ENCODE results near the gene HOXA13. TPM values are rescaled to one million over a fixed set of nuclear protein-coding genes. Genes with fewer than 3 reads are reported as not detected.

HOXA13 gene
- total RNA-seq, 4 donors from 2014 or later, result 0.63 to 1.5 (median 0.72) TPM

DNA sequence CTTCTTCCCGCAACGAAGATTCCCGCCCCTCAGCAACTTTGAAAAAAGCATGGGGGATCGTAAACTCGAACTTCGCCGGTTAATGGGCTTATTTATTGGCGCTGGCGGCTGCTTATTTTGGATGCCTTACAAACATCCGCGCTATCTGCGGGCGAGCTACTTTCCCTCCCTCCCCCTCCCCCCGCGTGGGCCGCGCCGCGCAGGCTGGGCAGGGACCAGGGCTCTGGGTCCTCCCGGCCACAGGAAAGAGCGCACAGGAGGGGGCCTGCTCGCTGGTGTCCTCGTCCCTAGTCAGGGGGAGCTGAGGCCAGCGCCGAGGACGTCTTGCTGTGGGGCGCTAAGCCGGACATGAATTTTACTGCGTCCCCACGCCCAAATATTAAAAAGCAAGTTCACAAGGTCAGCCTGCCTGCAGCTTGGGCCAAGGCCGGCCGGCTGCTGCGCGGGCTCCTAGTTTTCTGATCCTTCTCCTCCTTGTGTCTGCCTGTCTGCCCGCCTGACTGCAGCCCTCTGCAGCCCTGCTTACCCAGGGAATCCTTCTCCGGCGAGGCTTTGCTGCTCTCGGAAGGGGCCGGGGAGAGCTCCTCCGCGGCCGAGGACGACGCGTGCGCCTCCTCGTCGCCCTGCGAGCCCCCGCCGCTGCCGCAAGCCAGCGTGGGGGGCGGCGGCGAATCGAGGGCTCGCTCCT lies 26.9 kb downstream of the HOXA13 start:
- Histone ChIP-seq H3K4me1 (peaks cover 0 to 48% (median 8%) of the 10 kb centered on the region in 4 donors), H3K36me3 (no peaks in the 10 kb centered on the region), H3K4me3 (peak overlapping the region; percentile 54 to 74 (median 64)), H3K9me3 (no peaks in the 10 kb centered on the region), H3K27me3 (peaks cover 0 to 93% of the 10 kb centered on the region in 2 donors), H3K27ac (peak overlapping the region; percentile 80 to 88 (median 84))
- WGBS, 2 donors, result 0 to 2% methylated on average over 19 to 29 of the region's 58 CpGs
- peak; percentile 73 to 74 for DNase-seq (ENCODE audit: low spot score in 2 of 2)
- TF ChIP-seq EP300 (IDR thresholded peaks at IDR 0.05) (peak in 1 of 2 donors; percentile 75), POLR2A (IDR thresholded peaks at IDR 0.05) (peak in 1 of 2 donors; percentile 38)
- TF ChIP-seq, protein P1, sequence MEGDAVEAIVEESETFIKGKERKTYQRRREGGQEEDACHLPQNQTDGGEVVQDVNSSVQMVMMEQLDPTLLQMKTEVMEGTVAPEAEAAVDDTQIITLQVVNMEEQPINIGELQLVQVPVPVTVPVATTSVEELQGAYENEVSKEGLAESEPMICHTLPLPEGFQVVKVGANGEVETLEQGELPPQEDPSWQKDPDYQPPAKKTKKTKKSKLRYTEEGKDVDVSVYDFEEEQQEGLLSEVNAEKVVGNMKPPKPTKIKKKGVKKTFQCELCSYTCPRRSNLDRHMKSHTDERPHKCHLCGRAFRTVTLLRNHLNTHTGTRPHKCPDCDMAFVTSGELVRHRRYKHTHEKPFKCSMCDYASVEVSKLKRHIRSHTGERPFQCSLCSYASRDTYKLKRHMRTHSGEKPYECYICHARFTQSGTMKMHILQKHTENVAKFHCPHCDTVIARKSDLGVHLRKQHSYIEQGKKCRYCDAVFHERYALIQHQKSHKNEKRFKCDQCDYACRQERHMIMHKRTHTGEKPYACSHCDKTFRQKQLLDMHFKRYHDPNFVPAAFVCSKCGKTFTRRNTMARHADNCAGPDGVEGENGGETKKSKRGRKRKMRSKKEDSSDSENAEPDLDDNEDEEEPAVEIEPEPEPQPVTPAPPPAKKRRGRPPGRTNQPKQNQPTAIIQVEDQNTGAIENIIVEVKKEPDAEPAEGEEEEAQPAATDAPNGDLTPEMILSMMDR (IDR thresholded peaks at IDR 0.05), result no peak

GRCh38 chr7:27172315-27172774 lies 27.5 kb downstream of the HOXA13 start:
- WGBS, 2 donors, result 20 to 38% methylated on average over 10 of the region's 10 CpGs
- no peaks in the 10 kb centered on the region for H3K9me3 ChIP-seq
- H3K36me3 ChIP-seq, result no peaks in the 10 kb centered on the region
- TF ChIP-seq, protein P1 (IDR thresholded peaks at IDR 0.05), result no peak
- TF ChIP-seq POLR2A (IDR thresholded peaks at IDR 0.05), result no peak
- no peak for TF ChIP-seq EP300 (IDR thresholded peaks at IDR 0.05)
- peaks cover 0 to 93% of the 10 kb centered on the region in 2 donors for H3K27me3 ChIP-seq
- H3K4me3 ChIP-seq, result peak overlapping the region; percentile 54 to 74 (median 64)
- peaks cover 0 to 53% (median 8%) of the 10 kb centered on the region in 4 donors for H3K4me1 ChIP-seq
- DNase-seq (ENCODE audit: low spot score in 2 of 2), result no peak
- peak overlapping the region; percentile 3 to 88 (median 84) for H3K27ac ChIP-seq

DNA sequence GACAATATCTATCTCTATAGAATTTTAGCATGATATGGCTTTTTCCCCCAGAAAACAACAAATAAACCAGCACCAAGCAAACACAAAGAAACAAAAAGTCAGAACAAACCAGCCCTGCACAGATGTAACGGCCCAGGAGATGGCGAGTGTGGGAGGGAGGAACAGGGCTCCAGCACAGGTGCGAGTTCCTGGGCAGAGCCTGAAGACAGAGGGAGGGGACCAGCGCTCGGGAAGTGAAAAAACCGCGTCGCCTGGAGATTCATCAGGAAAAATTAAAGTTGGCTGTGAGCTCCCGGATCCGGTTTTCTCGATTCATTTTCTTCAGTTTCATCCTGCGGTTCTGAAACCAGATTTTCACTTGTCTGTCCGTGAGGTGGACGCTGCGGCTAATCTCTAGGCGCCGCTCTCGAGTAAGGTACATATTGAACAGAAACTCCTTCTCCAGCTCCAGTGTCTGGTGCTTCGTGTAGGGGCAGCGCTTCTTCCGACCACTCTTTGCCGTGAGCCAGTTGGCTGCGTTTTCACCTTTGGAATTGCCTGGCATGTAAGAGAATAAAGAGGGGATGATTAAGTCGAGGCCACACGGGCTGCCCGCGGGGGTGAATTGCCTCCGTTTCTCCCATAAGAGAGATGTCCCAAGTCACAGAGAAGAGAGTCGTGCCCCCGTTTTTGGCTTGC lies 28.1 kb downstream of the HOXA13 start:
- TF ChIP-seq, protein P1 (IDR thresholded peaks at IDR 0.05), result no peak
- no peak for TF ChIP-seq EP300 (IDR thresholded peaks at IDR 0.05)
- TF ChIP-seq POLR2A (IDR thresholded peaks at IDR 0.05), result no peak
- no peaks in the 10 kb centered on the region for H3K36me3 ChIP-seq
- WGBS, 2 donors, result 39 to 58% methylated on average over 30 of the region's 30 CpGs
- H3K4me3 ChIP-seq, result peak overlapping the region; percentile 54 to 74 (median 64)
- peaks cover 0 to 94% of the 10 kb centered on the region in 2 donors for H3K27me3 ChIP-seq
- peak in 1 of 2 donors; percentile 15 for DNase-seq (ENCODE audit: low spot score in 2 of 2)
- peak overlapping the region; percentile 7 to 88 (median 84) for H3K27ac ChIP-seq
- H3K4me1 ChIP-seq, result peaks cover 0 to 56% (median 8%) of the 10 kb centered on the region in 4 donors
- H3K9me3 ChIP-seq, result no peaks in the 10 kb centered on the region

DNA sequence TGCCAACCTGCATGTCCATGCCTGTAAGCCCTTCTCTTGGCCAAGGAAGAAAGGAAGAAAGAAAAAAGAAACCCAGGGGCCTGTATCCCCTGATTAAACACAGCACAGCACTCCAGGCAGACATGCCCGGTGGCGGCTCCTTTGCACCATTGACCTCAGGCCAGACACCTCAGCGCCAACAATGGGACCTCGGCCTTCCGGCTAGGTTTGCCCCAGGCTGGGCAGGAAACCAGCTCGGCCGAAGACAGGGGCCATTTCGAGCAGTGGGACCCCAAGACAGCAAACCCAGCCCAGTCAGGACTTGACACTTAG lies 28.6 kb downstream of the HOXA13 start:
- 36 to 62% methylated on average over 8 of the region's 8 CpGs for WGBS, 2 donors
- H3K9me3 ChIP-seq, result no peaks in the 10 kb centered on the region
- peaks cover 0 to 60% (median 9%) of the 10 kb centered on the region in 4 donors for H3K4me1 ChIP-seq
- no peaks in the 10 kb centered on the region for H3K36me3 ChIP-seq
- peak overlapping the region; percentile 7 to 88 (median 84) for H3K27ac ChIP-seq
- peak in 1 of 2 donors; percentile 13 for DNase-seq (ENCODE audit: low spot score in 2 of 2)
- H3K27me3 ChIP-seq, result peaks cover 0 to 95% of the 10 kb centered on the region in 2 donors
- TF ChIP-seq, protein P1 (IDR thresholded peaks at IDR 0.05), result no peak
- TF ChIP-seq POLR2A (IDR thresholded peaks at IDR 0.05), result no peak
- no peak for TF ChIP-seq EP300 (IDR thresholded peaks at IDR 0.05)
- H3K4me3 ChIP-seq, result peak overlapping the region; percentile 54 to 74 (median 64)

All from tibial nerve (tissue), 4 donors.